ENCODE data around the gene CASP2.

GRCh38 chr7:143347950-143348349 lies 59.8 kb downstream of the CASP2 start:
- no peak for TF ChIP-seq POLR2A (IDR thresholded peaks at IDR 0.05)
- no peak for TF ChIP-seq CTCF (IDR thresholded peaks at IDR 0.05)
